Motor neuron (in vitro differentiated cells): ENCODE measurements around the gene ADAMTS16. TPM values are rescaled to one million over a fixed set of nuclear protein-coding genes. Genes with fewer than 3 reads are reported as not detected.

ENCODE experiments used
- ATAC-seq, 8 experiments: fragments of 200-7000 bp; cut with Tn5 transposase; replicated peaks in 6 of 8; 2 replicates each; pipeline ENCODE4 v1.8.0; 2021; ENCODE audit warnings: mild to moderate bottlenecking in 8 of 8, moderate library complexity in 8 of 8
- H3K27ac ChIP-seq, 2 donors: fragments of 250-450 bp; sonication (Bioruptor Pico); 2 replicates each; pipeline ENCODE4 v1.9.0; 2021; ENCODE audit warnings: antibody characterized with exemption in 2 of 2, mild to moderate bottlenecking in 2 of 2, moderate library complexity in 1 of 2
- H3K4me1 ChIP-seq, 2 donors: fragments of 250-450 bp; sonication (Bioruptor Pico); replicated peaks in 1 of 2; 2 replicates each; pipeline ENCODE4 v1.6.1; 2021; ENCODE audit warnings: antibody characterized with exemption in 2 of 2, mild to moderate bottlenecking in 2 of 2, moderate library complexity in 1 of 2
- H3K4me3 ChIP-seq, 5 donors: fragments of 250-450 bp; sonication (Bioruptor Pico); 2 replicates each; pipeline ENCODE4 v1.9.0; 2021; ENCODE audit warnings: antibody characterized with exemption in 5 of 5, mild to moderate bottlenecking in 5 of 5, moderate library complexity in 4 of 5
- WGBS, 10 experiments: fragments of 450-650 bp; shearing (Covaris generic); methylation state at CpG; one replicate each; pipeline ENCODE4 v1.0.0; 2022; 5-methylcytosine and 5-hydroxymethylcytosine counted together
- in situ Hi-C, 9 experiments: fragments of 400-800 bp; cut with MboI; loops; one replicate each; pipeline ENCODE4 v1.15.0; 2021; ENCODE audit warnings: low sequenced_read_pairs in 9 of 9, low pct_unique_long_range_greater_than_20kb in 2 of 9; ENCODE audit not compliant: unreplicated experiment in 9 of 9
- total RNA-seq, 8 experiments: library from RNA; unstranded; fragments of 300-600 nt; gene quantifications; 2 replicates each; pipeline versions ENCODE4 v1.2.3 to v1.2.4, GENCODE V29; 2022

Gene ADAMTS16
- total RNA-seq, 8 experiments from 2014 or later = 0.25 to 34.1 (median 1.1) TPM

DNA sequence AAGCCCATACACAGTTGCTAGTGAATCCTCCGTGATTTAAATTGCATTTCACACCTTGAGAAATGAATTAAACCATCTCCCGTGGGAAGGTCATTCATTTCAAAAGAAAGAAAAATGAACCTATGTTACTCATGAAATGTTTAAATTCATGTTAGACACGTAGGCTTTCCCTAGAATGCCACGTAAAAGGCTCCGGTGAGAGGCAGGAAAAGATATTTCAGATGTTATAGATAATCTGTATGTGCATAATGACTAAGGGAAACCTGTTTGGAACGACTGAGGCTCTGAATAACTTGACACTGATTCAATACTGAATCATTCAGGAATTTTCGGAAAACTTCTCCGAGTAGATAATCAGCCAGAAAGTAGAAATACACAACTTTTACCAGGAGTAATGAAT lies 148.1 kb downstream of the ADAMTS16 start:
- ATAC-seq = peak in 2 of 8 experiments; percentile 25 to 28
- Histone ChIP-seq H3K4me3 (no peak overlapping the region), H3K27ac (no peak overlapping the region), H3K4me1 (peaks cover 0 to 6% of the 10 kb centered on the region in 2 donors)
- WGBS, 10 experiments = 13 to 100% (median 73%) methylated on average over 1 to 8 of the region's 8 CpGs
- in situ Hi-C loops = no loop called here

DNA sequence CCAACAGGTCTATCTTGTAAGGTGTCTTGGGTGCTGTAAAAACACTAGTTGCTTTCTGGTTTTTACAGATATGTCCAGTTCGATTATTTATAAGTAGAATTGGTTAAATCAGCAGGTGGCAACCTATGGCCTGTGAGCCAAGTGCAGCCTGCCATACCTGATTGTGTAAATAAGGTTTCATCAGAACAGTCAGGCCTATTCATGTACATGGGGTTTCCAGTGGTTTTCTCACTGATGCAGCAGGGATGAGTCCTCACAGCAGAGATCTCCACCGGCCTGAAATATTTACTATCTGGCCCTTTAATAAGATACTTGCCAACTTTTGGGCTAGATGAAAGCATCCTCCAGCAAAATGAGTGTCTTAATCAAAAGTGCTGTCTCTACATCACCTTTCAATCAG lies 149.4 kb downstream of the ADAMTS16 start:
- Histone ChIP-seq H3K27ac (no peak overlapping the region), H3K4me1 (peaks cover 0 to 6% of the 10 kb centered on the region in 2 donors), H3K4me3 (no peak overlapping the region)
- ATAC-seq = no peak
- 36 to 100% (median 85%) methylated on average over 1 to 2 of the region's 2 CpGs; no CpG with 5 or more reads in 4 of the 10 experiments for WGBS, 10 experiments
- in situ Hi-C loops = no loop called here

DNA sequence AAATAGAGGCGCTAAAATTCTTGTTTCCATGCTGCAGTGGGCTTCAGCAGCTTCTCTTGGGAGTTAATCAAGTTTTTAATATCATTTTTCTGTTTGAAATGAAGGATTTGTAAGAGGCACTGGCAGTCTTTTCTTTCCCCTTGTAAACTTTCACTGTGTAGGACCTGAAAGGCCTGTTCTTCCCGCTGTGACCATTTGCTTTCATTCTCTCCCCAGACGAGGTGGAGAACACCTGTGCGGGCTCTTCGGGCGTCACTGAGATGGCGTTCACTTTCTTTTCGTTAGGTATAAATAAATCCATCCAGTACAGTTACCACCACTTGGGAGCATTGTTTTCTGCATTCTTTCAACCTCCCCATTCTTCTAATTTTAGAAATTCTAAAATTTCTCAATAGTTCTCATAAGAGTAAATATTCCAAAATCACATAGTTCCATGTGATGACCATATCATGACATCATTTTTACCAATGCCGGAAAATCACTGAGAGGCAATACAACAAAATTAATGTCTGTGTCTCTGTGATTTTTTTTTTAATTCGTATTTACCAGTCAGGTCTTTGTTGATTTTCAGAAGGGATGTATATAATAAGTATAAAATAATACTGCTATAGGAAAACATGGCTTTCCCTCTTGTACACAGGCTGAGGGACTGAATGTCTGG lies 150.7 kb downstream of the ADAMTS16 start:
- no peak overlapping the region for H3K27ac ChIP-seq
- H3K4me3 ChIP-seq = no peak overlapping the region
- peaks cover 0 to 6% of the 10 kb centered on the region in 2 donors for H3K4me1 ChIP-seq
- no peak for ATAC-seq
- in situ Hi-C loops = no loop called here
- 42 to 100% (median 78%) methylated on average over 1 to 10 of the region's 10 CpGs for WGBS, 10 experiments

DNA sequence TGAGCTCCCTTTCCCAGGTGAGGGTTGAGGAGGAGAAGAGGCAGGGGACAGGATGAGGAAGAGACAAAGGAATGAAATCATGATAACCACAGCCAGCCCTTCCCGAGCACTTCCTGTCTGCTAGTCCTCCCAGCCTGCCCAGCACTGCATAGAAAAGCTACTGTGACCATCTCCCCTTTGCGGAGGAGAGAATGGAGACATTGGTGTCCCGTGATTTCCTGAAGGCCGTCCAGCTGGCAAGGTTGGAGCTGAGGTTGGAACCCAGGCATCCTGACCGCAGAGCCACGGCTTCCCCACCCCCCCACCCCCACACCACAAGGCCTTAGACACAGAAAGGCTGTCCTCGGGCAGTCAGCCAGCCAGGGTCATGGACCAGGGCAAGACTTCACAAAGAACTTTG lies 151.2 kb downstream of the ADAMTS16 start:
- Histone ChIP-seq H3K4me3 (no peak overlapping the region), H3K27ac (no peak overlapping the region), H3K4me1 (peaks cover 0 to 6% of the 10 kb centered on the region in 2 donors)
- 93 to 100% (median 100%) methylated on average over 1 to 4 of the region's 7 CpGs; no CpG with 5 or more reads in 7 of the 10 experiments for WGBS, 10 experiments
- in situ Hi-C loops = no loop called here
- ATAC-seq = no peak

DNA sequence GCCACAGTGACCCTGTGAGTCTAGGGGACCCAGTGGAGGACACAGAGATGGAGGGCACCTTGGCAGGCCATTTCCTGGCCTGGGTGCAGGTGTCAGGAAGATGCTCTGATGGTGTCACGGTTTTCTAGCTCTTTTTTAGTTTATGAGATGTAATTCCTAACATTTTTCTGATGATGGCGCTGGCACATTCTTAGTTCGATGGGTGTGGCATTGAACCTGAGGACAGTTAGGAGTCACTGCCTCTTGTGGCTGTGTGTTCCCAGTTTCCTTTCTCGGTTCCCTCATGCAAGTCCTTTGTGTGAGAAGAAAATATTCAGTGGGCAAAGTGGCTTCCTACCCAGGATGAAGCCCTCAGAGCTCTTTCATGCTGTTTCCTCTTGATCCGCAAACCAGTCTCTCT lies 152.9 kb downstream of the ADAMTS16 start:
- no peak overlapping the region for H3K4me3 ChIP-seq
- H3K4me1 ChIP-seq = no peaks in the 10 kb centered on the region
- in situ Hi-C loops = no loop called here
- H3K27ac ChIP-seq = no peak overlapping the region
- peak in 2 of 8 experiments; percentile 22 to 23 for ATAC-seq
- 0 to 100% (median 77%) methylated on average over 1 to 5 of the region's 5 CpGs; no CpG with 5 or more reads in 3 of the 10 experiments for WGBS, 10 experiments

DNA sequence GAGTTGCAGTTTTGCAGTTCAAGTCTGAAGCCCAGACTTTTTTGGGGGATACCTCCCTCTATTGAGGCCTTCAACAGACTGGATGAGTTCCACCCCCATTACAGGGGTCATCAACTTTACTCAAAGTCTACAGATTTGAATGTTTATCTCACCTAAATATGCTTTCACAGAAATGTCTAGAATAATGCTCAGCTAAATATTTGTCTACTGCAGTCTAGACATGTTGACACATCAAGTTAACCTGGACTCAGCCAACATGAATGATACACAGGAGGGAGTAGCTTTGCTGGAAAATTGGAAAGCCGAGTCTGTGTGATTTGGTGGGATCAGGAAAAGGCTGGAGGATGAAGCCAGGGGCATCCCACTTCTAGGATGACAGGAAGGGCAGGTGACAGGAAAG lies 154.3 kb downstream of the ADAMTS16 start:
- peaks cover 3 to 6% of the 10 kb centered on the region in 2 donors for H3K4me1 ChIP-seq
- H3K27ac ChIP-seq = no peak overlapping the region
- WGBS, 10 experiments = 50 to 100% (median 83%) methylated on average over 1 of the region's 1 CpG; no CpG with 5 or more reads in 5 of the 10 experiments
- in situ Hi-C loops = no loop called here
- ATAC-seq = no peak
- no peak overlapping the region for H3K4me3 ChIP-seq

DNA sequence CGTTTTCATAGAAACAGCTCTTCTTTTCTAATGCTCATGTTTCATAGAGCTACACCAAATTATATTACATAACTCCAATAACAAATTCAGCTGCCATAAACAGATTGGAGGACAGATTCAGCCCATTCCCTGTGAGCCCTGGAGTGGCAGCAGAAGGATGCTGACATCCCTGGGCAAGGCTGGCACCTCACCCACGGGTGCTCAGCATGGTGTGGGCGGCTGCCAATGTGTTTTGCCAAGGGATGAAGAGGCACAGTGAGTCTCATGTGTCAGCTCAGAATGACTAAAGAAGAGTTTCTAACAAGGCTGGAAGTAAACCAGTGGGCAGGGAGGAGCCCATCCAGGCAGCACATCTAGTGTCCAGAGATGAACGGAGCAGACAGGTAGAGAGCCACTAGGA lies 155.2 kb downstream of the ADAMTS16 start:
- Histone ChIP-seq H3K4me1 (peaks cover 3 to 8% of the 10 kb centered on the region in 2 donors), H3K27ac (no peak overlapping the region), H3K4me3 (no peak overlapping the region)
- ATAC-seq = no peak
- in situ Hi-C loops = no loop called here
- WGBS, 10 experiments = 10 to 97% (median 50%) methylated on average over 1 to 4 of the region's 4 CpGs; no CpG with 5 or more reads in 1 of the 10 experiments

DNA sequence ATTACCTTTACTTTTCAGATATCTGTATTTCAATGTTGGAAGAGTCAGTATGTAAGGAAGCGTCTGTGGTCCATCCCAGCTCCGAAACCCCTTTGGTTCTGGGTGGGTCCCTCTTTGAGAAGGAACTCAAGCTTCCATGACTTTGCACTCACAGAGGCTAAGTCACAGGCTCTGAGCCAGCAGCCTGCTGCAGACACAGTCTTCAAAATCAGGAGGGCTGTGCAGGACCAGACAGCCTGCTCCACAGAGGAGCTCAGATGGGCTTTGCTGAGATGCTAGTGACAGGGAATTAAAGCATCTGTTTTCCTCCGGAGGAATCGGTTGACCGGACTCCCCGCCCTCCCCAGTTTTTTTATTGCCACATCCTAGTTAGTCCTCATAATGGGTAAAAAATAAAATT lies 155.9 kb downstream of the ADAMTS16 start:
- WGBS, 10 experiments = 62 to 100% (median 92%) methylated on average over 2 to 6 of the region's 6 CpGs; no CpG with 5 or more reads in 3 of the 10 experiments
- Histone ChIP-seq H3K4me1 (peaks cover 3 to 8% of the 10 kb centered on the region in 2 donors), H3K4me3 (no peak overlapping the region), H3K27ac (no peak overlapping the region)
- in situ Hi-C loops = no loop called here
- no peak for ATAC-seq

DNA sequence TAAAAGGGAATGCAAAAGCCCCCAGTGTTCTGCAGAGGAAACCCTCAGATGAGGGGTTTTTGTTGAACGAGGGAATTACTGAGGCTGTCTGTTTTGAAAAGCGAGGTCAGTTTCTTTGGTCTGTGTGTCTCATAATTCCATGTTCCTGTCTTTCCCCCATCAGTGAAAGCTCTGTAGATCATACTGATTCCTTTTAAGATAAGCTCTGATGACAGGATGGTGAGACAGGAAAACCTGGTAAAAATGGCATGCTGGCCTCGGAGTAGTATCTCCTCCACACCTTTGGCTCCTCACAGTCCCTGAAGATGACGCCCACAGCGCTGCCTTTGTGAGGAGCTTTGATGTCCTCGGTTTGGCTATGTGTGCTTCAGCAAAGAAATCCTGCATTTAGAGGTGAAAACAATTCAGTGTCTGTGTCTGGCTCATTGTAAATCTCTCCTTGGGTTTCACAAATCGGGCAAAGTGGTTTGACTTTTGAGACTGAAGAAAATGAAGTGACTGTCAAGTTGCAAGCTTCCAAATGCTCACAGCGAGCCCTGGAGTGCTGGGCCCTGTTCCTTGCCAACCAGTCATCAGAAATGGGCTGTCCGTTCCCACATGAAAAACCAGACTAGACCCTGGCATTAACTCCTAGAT lies 157.4 kb downstream of the ADAMTS16 start:
- in situ Hi-C loops = no loop called here
- no peak overlapping the region for H3K27ac ChIP-seq
- no peak for ATAC-seq
- WGBS, 10 experiments = 0 to 100% (median 86%) methylated on average over 1 to 7 of the region's 9 CpGs; no CpG with 5 or more reads in 3 of the 10 experiments
- no peak overlapping the region for H3K4me3 ChIP-seq
- peaks cover 3 to 8% of the 10 kb centered on the region in 2 donors for H3K4me1 ChIP-seq

DNA sequence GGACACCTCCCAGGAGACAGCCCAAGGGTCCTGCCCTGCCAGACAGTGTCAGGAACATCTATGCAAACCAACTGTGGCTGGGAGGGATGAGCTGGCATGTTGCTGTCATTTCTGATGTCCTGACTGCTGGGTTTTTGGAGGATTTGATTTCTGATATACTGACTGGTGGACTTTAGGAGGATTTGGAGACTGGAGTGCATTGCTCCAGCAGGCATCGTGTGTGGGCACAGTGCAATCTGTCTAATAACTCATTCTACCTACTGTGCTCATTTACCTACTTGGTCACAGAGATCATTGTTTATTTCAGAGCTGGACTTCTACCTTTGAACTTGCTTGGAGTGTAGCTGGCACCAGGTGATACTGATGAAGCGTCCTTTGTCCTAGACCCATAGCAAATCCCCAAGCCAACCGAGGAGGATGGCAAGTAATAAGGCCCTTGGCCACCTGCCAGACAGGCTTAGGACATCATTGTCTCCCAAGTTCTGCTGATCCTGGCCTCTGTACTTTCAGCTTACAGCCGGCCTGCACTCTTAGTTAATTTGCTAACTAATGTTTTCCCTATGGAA lies 158.0 kb downstream of the ADAMTS16 start:
- peak in 1 of 8 experiments; percentile 12 for ATAC-seq
- WGBS, 10 experiments = 40 to 100% (median 77%) methylated on average over 1 to 4 of the region's 4 CpGs; no CpG with 5 or more reads in 1 of the 10 experiments
- no peak overlapping the region for H3K27ac ChIP-seq
- H3K4me3 ChIP-seq = no peak overlapping the region
- peaks cover 3 to 8% of the 10 kb centered on the region in 2 donors for H3K4me1 ChIP-seq
- in situ Hi-C loops = no loop called here

DNA sequence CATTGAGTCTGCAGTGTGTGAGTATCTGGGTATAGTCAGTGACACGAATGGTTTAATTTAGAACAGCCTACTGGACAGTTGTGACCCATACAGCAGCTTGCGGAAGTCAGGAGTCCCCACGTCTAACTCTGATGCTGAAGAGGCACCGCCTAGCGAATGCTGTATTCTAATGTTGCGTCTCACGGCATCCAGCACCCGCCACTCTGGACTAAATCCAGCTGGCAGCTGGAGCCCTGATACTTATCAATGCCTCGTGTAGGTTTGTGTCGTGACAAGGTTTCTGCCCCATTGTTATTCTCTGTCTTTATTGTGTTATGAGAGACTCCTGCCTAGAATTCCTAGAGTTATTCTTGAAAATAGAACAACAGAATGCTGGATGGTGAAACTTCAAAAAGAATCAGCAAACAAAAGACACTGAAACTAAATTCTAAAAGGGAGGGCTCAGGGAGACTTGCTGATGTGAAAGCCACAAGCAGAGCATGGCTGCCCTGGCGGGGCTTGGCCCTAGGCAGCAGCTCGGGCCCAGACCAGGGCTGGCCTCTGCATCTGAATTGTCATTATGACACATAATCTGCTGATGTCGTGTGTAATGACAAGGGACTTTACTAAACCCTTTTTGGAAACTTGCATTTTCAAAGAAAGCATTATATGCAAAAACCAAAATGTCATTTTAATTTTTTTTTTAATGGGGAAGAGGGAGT lies 158.9 kb downstream of the ADAMTS16 start:
- peak in 6 of 8 experiments; percentile 38 to 80 (median 62) for ATAC-seq
- H3K27ac ChIP-seq = no peak overlapping the region
- WGBS, 10 experiments = 10 to 100% (median 53%) methylated on average over 1 to 10 of the region's 13 CpGs; no CpG with 5 or more reads in 1 of the 10 experiments
- in situ Hi-C loops = no loop called here
- H3K4me1 ChIP-seq = peaks cover 3 to 8% of the 10 kb centered on the region in 2 donors
- no peak overlapping the region for H3K4me3 ChIP-seq

DNA sequence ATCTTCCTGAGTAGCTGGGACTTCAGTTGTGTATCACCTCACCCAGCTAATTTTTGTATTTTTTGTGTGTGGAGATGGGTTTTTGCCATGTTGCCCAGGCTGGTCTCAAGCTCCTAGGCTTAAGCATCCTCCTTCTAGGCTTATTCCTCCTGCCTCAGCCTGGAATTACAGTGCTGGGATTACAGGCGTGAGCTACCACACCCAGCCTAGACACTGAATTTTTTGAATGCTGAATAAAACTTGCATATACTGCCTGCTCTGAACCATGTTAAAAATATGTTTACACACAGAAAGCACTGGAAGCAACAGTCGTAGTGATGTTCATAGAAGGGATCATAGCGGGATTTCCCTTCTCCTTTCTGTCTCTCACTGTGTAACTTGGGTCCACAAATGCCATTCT lies 161.0 kb downstream of the ADAMTS16 start:
- WGBS, 10 experiments = 0 to 70% (median 13%) methylated on average over 1 to 3 of the region's 3 CpGs; no CpG with 5 or more reads in 5 of the 10 experiments
- in situ Hi-C loops = no loop called here
- peaks cover 3 to 8% of the 10 kb centered on the region in 2 donors for H3K4me1 ChIP-seq
- peak in 3 of 8 experiments; percentile 63 to 85 (median 83) for ATAC-seq
- H3K27ac ChIP-seq = no peak overlapping the region
- H3K4me3 ChIP-seq = no peak overlapping the region

DNA sequence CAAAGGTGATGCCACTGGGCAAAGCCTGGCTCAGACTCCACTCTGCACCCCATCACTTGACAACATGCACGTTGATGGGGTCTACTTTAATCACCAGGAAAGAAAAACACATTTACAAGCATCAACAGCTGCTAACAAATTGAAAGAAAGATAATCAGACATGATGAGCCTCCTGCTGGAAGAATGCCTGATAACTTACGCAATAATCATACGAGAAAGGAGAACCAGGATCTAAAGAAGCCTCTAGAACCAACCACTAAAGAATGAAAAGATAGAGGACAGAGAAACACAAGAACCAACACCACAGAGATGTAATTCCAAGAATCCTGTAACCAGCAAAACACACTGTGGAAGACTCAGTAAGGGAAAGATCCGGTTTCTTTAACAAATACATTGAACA lies 162.1 kb downstream of the ADAMTS16 start:
- in situ Hi-C loops = no loop called here
- H3K4me1 ChIP-seq = peaks cover 3 to 8% of the 10 kb centered on the region in 2 donors
- 42 to 83% (median 63%) methylated on average over 1 to 4 of the region's 4 CpGs for WGBS, 10 experiments
- ATAC-seq = no peak
- no peak overlapping the region for H3K4me3 ChIP-seq
- no peak overlapping the region for H3K27ac ChIP-seq
